ENCODE data around the gene USH2A. TPM values are rescaled to one million over a fixed set of nuclear protein-coding genes. Genes with fewer than 3 reads are reported as not detected.

USH2A gene
- total RNA-seq, 6 experiments from 2014 or later: 0.19 to 1.8 (median 0.81) TPM

GRCh38 chr1:215605011-215605621 is 818.1 kb downstream of the USH2A start:
- DNase-seq (no peak), ATAC-seq (peak in 2 of 4 donors; percentile 25 to 28)
- Histone ChIP-seq H3K27me3 (no peaks in the 10 kb centered on the region), H3K27ac (no peak overlapping the region), H3K4me3 (no peak overlapping the region), H3K36me3 (peaks cover 0 to 4% (median 0%) of the 10 kb centered on the region in 4 donors), H3K9me3 (no peaks in the 10 kb centered on the region), H3K4me1 (peaks cover 0 to 45% (median 17%) of the 10 kb centered on the region in 4 donors)
- TF ChIP-seq CTCF (IDR thresholded peaks at IDR 0.05) (no peak), POLR2A (IDR thresholded peaks at IDR 0.05) (no peak)
- intact Hi-C loops (cut with DNase I): no loop called here

- Histone ChIP-seq H3K9me3 (no peaks in the 10 kb centered on the region), H3K27me3 (no peaks in the 10 kb centered on the region), H3K36me3 (peaks cover 0 to 4% (median 0%) of the 10 kb centered on the region in 4 donors), H3K4me1 (peaks cover 0 to 31% (median 11%) of the 10 kb centered on the region in 4 donors), H3K27ac (no peak overlapping the region), H3K4me3 (no peak overlapping the region)
- intact Hi-C loops (cut with DNase I): no loop called here
- TF ChIP-seq POLR2A (IDR thresholded peaks at IDR 0.05) (no peak), CTCF (IDR thresholded peaks at IDR 0.05) (no peak)
- ATAC-seq (no peak), DNase-seq (no peak)
Observed at GRCh38 chr1:215603319-215603718, 819.9 kb downstream of the USH2A start.

- peak in 3 of 4 donors; percentile 25 to 63 (median 51) for ATAC-seq
Observed at GRCh38 chr1:215601276-215601675, 822.0 kb downstream of the USH2A start.

GRCh38 chr1:215600867-215601266 is 822.4 kb downstream of the USH2A start:
- 75% methylated on average over 10 of the region's 10 CpGs for WGBS (ENCODE audit: insufficient coverage, low coverage, low lambda C conversion rate, missing lambda C conversion rate)
- H3K27me3 ChIP-seq: no peaks in the 10 kb centered on the region
- H3K27ac ChIP-seq: peak overlapping the region in 2 of 3 donors; percentile 4 to 49
- H3K4me3 ChIP-seq: no peak overlapping the region
- H3K36me3 ChIP-seq: peaks cover 0 to 8% (median 2%) of the 10 kb centered on the region in 4 donors
- intact Hi-C loops (cut with DNase I): no loop called here
- DNase-seq (no peak), ATAC-seq (no peak)
- TF ChIP-seq CTCF (IDR thresholded peaks at IDR 0.05) (no peak), POLR2A (IDR thresholded peaks at IDR 0.05) (no peak)
- no peaks in the 10 kb centered on the region for H3K9me3 ChIP-seq
- H3K4me1 ChIP-seq: peaks cover 0 to 8% (median under 1%) of the 10 kb centered on the region in 4 donors

More at GRCh38 chr1:215601276-215601675, 822.0 kb downstream of the USH2A start:
- H3K4me1 ChIP-seq: peaks cover 0 to 12% (median 3%) of the 10 kb centered on the region in 4 donors
- TF ChIP-seq POLR2A (IDR thresholded peaks at IDR 0.05): no peak
- no peak for TF ChIP-seq CTCF (IDR thresholded peaks at IDR 0.05)
- H3K4me3 ChIP-seq: no peak overlapping the region
- H3K9me3 ChIP-seq: no peaks in the 10 kb centered on the region
- H3K27ac ChIP-seq: peak overlapping the region in 2 of 3 donors; percentile 4 to 49
- intact Hi-C loops (cut with DNase I): no loop called here
- no peak for DNase-seq
- 54% methylated on average over 2 of the region's 2 CpGs for WGBS (ENCODE audit: insufficient coverage, low coverage, low lambda C conversion rate, missing lambda C conversion rate)
- H3K27me3 ChIP-seq: no peaks in the 10 kb centered on the region
- peaks cover 0 to 4% (median 2%) of the 10 kb centered on the region in 4 donors for H3K36me3 ChIP-seq
